Measurements from ENCODE around the gene NCOA3. TPM values are rescaled to one million over a fixed set of nuclear protein-coding genes. Genes with fewer than 3 reads are reported as not detected.
A peak's percentile ranks its signal among the peaks of the same experiment; 100 is the strongest.
"Not testable (repeated sequence)": the region's sequence is repeated elsewhere in the genome, so short reads cannot be mapped to it uniquely, and the experiment has no call there.

The NCOA3 gene
- total RNA-seq, 1 donor from 2014 or later: 17.9 TPM

- no peak for DNase-seq (ENCODE audit: low read depth)
- TF ChIP-seq CTCF (conservative IDR thresholded peaks at IDR 0.05; ENCODE audit: low read depth, low read length): no peak
- no peak overlapping the region for H3K4me3 ChIP-seq (ENCODE audit: low read depth, low read length)
Observed at GRCh38 chr20:47496118-47496517, 5.6 kb upstream of the NCOA3 start.

GRCh38 chr20:47498606-47499005 is 3.1 kb upstream of the NCOA3 start:
- H3K4me3 ChIP-seq (ENCODE audit: low read depth, low read length): no peak overlapping the region
- TF ChIP-seq CTCF (conservative IDR thresholded peaks at IDR 0.05; ENCODE audit: low read depth, low read length): no peak
- no peak for DNase-seq (ENCODE audit: low read depth)

GRCh38 chr20:47499053-47499452 is 2.6 kb upstream of the NCOA3 start:
- no peak for TF ChIP-seq CTCF (conservative IDR thresholded peaks at IDR 0.05; ENCODE audit: low read depth, low read length)
- no peak for DNase-seq (ENCODE audit: low read depth)

GRCh38 chr20:47500082-47500481 is 1.6 kb upstream of the NCOA3 start:
- H3K4me3 ChIP-seq (ENCODE audit: low read depth, low read length); DNase-seq (ENCODE audit: low read depth): not testable (repeated sequence)

More at GRCh38 chr20:47499053-47499452, 2.6 kb upstream of the NCOA3 start:
- H3K4me3 ChIP-seq (ENCODE audit: low read depth, low read length): no peak overlapping the region

GRCh38 chr20:47500554-47500953 is 1.1 kb upstream of the NCOA3 start:
- no peak for DNase-seq (ENCODE audit: low read depth)
- TF ChIP-seq CTCF (conservative IDR thresholded peaks at IDR 0.05; ENCODE audit: low read depth, low read length): no peak
- peak overlapping the region; percentile 99 for H3K4me3 ChIP-seq (ENCODE audit: low read depth, low read length)

GRCh38 chr20:47501116-47501481 is 588 bp upstream of the NCOA3 start:
- H3K4me3 ChIP-seq (ENCODE audit: low read depth, low read length): peak overlapping the region; percentile 99
- DNase-seq (ENCODE audit: low read depth): no peak
- no peak for TF ChIP-seq CTCF (conservative IDR thresholded peaks at IDR 0.05; ENCODE audit: low read depth, low read length)

GRCh38 chr20:47502271-47503239 is 868 bp downstream of the NCOA3 start:
- peak overlapping the region; percentile 99 for H3K4me3 ChIP-seq (ENCODE audit: low read depth, low read length)
- no peak for DNase-seq (ENCODE audit: low read depth)
- no peak for TF ChIP-seq CTCF (conservative IDR thresholded peaks at IDR 0.05; ENCODE audit: low read depth, low read length)
